ENCODE measurements around the gene SLC5A5. TPM values are rescaled to one million over a fixed set of nuclear protein-coding genes. Genes with fewer than 3 reads are reported as not detected.
A peak's percentile ranks its signal among the peaks of the same experiment; 100 is the strongest.

SLC5A5 gene
- total RNA-seq (1 to 10 TPM; 1.2 to 1.7 TPM), polyA plus RNA-seq (0.33 TPM)

GRCh38 chr19:17871878-17872250, at the start of gene SLC5A5:
Gene SLC5A5, plus strand, starts transcription at chr19:17871945. Its CDS starts 375 bp downstream, at chr19:17872320.
- no peaks in the 10 kb centered on the region for H3K9me3 Mint-ChIP-seq
- POLR2A ChIA-PET = interaction anchor here (2.8 kb wide), 1 partner anchor 12 kb away, joined by 15 read pairs; the partner anchor contains the start of gene RPL18A
- H3K27ac Mint-ChIP-seq = no peak within 1 kb of the TSS

GRCh38 chr19:17824339-17824738, 47.4 kb upstream of the SLC5A5 start:
- Mint-ChIP-seq H3K27me3 (peaks cover 0 to 2% of the 10 kb centered on the region in 2 donors), H3K4me3 (no peak overlapping the region), H3K36me3 (peaks cover 0 to 26% (median 4%) of the 10 kb centered on the region in 3 donors), H3K27ac (peak overlapping the region in 3 of 8 donors; percentile 13 to 70 (median 51)), H3K4me1 (peaks cover 0 to 4% (median 0%) of the 10 kb centered on the region in 3 donors), H3K9me3 (no peaks in the 10 kb centered on the region)
- ChIA-PET CTCF (no interaction called here), POLR2A (no interaction called here)
- H3K4me3 ChIP-seq (ENCODE audit: low read length) = no peak overlapping the region
- no peak overlapping the region for H3K27ac ChIP-seq (ENCODE audit: low read depth, low read length)
- H3K9me3 ChIP-seq (ENCODE audit: low read length) = no peaks in the 10 kb centered on the region
- no peaks in the 10 kb centered on the region for H3K4me1 ChIP-seq (ENCODE audit: insufficient read depth, low read length)
- peaks cover 2% of the 10 kb centered on the region for H3K36me3 ChIP-seq (ENCODE audit: insufficient read depth, low read length)
- no peak for DNase-seq
- no peaks in the 10 kb centered on the region for H3K27me3 ChIP-seq (ENCODE audit: insufficient read depth, low read length, poor library complexity, severe bottlenecking)

More at GRCh38 chr19:17871878-17872250, at the start of gene SLC5A5:
- no peaks in the 10 kb centered on the region for H3K36me3 ChIP-seq (ENCODE audit: insufficient read depth, low read length)
- no peak within 1 kb of the TSS for H3K27ac ChIP-seq (ENCODE audit: low read depth, low read length)
- peak in 1 of 5 donors; percentile 28 for DNase-seq
- H3K4me1 ChIP-seq (ENCODE audit: insufficient read depth, low read length) = peaks cover 19% of the 10 kb centered on the region
- no peaks in the 10 kb centered on the region for H3K9me3 ChIP-seq (ENCODE audit: low read length)
- Mint-ChIP-seq H3K36me3 (no peaks in the 10 kb centered on the region), H3K27me3 (peaks cover 0 to 3% of the 10 kb centered on the region in 2 donors), H3K4me3 (peak within 1 kb of the TSS; percentile 50 to 90 (median 73)), H3K4me1 (peaks cover 0 to 31% (median 6%) of the 10 kb centered on the region in 3 donors)
- no peaks in the 10 kb centered on the region for H3K27me3 ChIP-seq (ENCODE audit: insufficient read depth, low read length, poor library complexity, severe bottlenecking)
- CTCF ChIA-PET = interaction anchor here (1.1 to 4.2 kb wide), 2 partner anchors 12 to 61 kb away, joined by 5 to 21 read pairs; partner anchors contain the start of genes CCDC124 and RPL18A
- peak within 1 kb of the TSS; percentile 61 for H3K4me3 ChIP-seq (ENCODE audit: low read length)

- no peak for DNase-seq
- no peaks in the 10 kb centered on the region for H3K27me3 ChIP-seq (ENCODE audit: insufficient read depth, low read length, poor library complexity, severe bottlenecking)
- Mint-ChIP-seq H3K27me3 (peaks cover 0 to 2% of the 10 kb centered on the region in 2 donors), H3K27ac (no peak overlapping the region), H3K4me1 (peaks cover 0 to 4% (median 0%) of the 10 kb centered on the region in 3 donors), H3K9me3 (no peaks in the 10 kb centered on the region), H3K4me3 (no peak overlapping the region), H3K36me3 (peaks cover under 1 to 42% (median 4%) of the 10 kb centered on the region in 3 donors)
- peaks cover 19% of the 10 kb centered on the region for H3K36me3 ChIP-seq (ENCODE audit: insufficient read depth, low read length)
- POLR2A ChIA-PET = interaction anchor here (0.6 kb wide), 1 partner anchor 20 kb away, joined by 3 read pairs; no protein-coding TSS in a partner anchor
- no peaks in the 10 kb centered on the region for H3K4me1 ChIP-seq (ENCODE audit: insufficient read depth, low read length)
- H3K4me3 ChIP-seq (ENCODE audit: low read length) = no peak overlapping the region
- H3K9me3 ChIP-seq (ENCODE audit: low read length) = no peaks in the 10 kb centered on the region
- CTCF ChIA-PET = interaction anchor here (1.5 kb wide), 1 partner anchor 44 kb away, joined by 3 read pairs; no protein-coding TSS in a partner anchor
- H3K27ac ChIP-seq (ENCODE audit: low read depth, low read length) = no peak overlapping the region
Observed at GRCh38 chr19:17826508-17827056, 45.2 kb upstream of the SLC5A5 start.

- Mint-ChIP-seq H3K36me3 (peaks cover 4 to 71% (median 10%) of the 10 kb centered on the region in 3 donors), H3K4me3 (no peak overlapping the region), H3K27ac (peak overlapping the region in 2 of 8 donors; percentile 35 to 47), H3K9me3 (no peaks in the 10 kb centered on the region), H3K27me3 (no peaks in the 10 kb centered on the region), H3K4me1 (peaks cover 0 to 7% (median 0%) of the 10 kb centered on the region in 3 donors)
- no peaks in the 10 kb centered on the region for H3K9me3 ChIP-seq (ENCODE audit: low read length)
- no peaks in the 10 kb centered on the region for H3K4me1 ChIP-seq (ENCODE audit: insufficient read depth, low read length)
- H3K27ac ChIP-seq (ENCODE audit: low read depth, low read length) = no peak overlapping the region
- ChIA-PET POLR2A (no interaction called here), CTCF (no interaction called here)
- peaks cover 42% of the 10 kb centered on the region for H3K36me3 ChIP-seq (ENCODE audit: insufficient read depth, low read length)
- H3K27me3 ChIP-seq (ENCODE audit: insufficient read depth, low read length, poor library complexity, severe bottlenecking) = no peaks in the 10 kb centered on the region
- no peak overlapping the region for H3K4me3 ChIP-seq (ENCODE audit: low read length)
- no peak for DNase-seq
Observed at GRCh38 chr19:17829855-17830566, 41.7 kb upstream of the SLC5A5 start.

GRCh38 chr19:17830567-17831418, 41.0 kb upstream of the SLC5A5 start:
- Histone ChIP-seq H3K27ac (ENCODE audit: low read depth, low read length) (no peak overlapping the region), H3K36me3 (ENCODE audit: insufficient read depth, low read length) (peaks cover 50% of the 10 kb centered on the region), H3K27me3 (ENCODE audit: insufficient read depth, low read length, poor library complexity, severe bottlenecking) (no peaks in the 10 kb centered on the region), H3K9me3 (ENCODE audit: low read length) (no peaks in the 10 kb centered on the region), H3K4me1 (ENCODE audit: insufficient read depth, low read length) (no peaks in the 10 kb centered on the region), H3K4me3 (ENCODE audit: low read length) (no peak overlapping the region)
- peaks cover 10 to 74% (median 17%) of the 10 kb centered on the region in 3 donors for H3K36me3 Mint-ChIP-seq
- H3K27ac Mint-ChIP-seq = peak overlapping the region in 1 of 8 donors; percentile 47
- ChIA-PET CTCF (interaction anchor here (1.4 kb wide), 1 partner anchor 28 kb away, joined by 3 read pairs; no protein-coding TSS in a partner anchor), POLR2A (no interaction called here)
- H3K4me3 Mint-ChIP-seq = no peak overlapping the region
- DNase-seq = peak in 3 of 5 donors; percentile 20 to 35 (median 25)
- H3K4me1 Mint-ChIP-seq = peaks cover 0 to 13% (median 7%) of the 10 kb centered on the region in 3 donors
- H3K27me3 Mint-ChIP-seq = no peaks in the 10 kb centered on the region
- H3K9me3 Mint-ChIP-seq = peaks cover 0 to 2% (median 0%) of the 10 kb centered on the region in 5 donors

- Histone ChIP-seq H3K4me1 (ENCODE audit: insufficient read depth, low read length) (no peaks in the 10 kb centered on the region), H3K36me3 (ENCODE audit: insufficient read depth, low read length) (peaks cover 57% of the 10 kb centered on the region), H3K9me3 (ENCODE audit: low read length) (no peaks in the 10 kb centered on the region), H3K27ac (ENCODE audit: low read depth, low read length) (no peak overlapping the region), H3K4me3 (ENCODE audit: low read length) (no peak overlapping the region), H3K27me3 (ENCODE audit: insufficient read depth, low read length, poor library complexity, severe bottlenecking) (no peaks in the 10 kb centered on the region)
- POLR2A ChIA-PET = no interaction called here
- H3K4me1 Mint-ChIP-seq = peaks cover 1 to 14% (median 12%) of the 10 kb centered on the region in 3 donors
- H3K27me3 Mint-ChIP-seq = no peaks in the 10 kb centered on the region
- H3K36me3 Mint-ChIP-seq = peaks cover 10 to 79% (median 18%) of the 10 kb centered on the region in 3 donors
- H3K27ac Mint-ChIP-seq = peak overlapping the region in 1 of 8 donors; percentile 11
- H3K4me3 Mint-ChIP-seq = no peak overlapping the region
- CTCF ChIA-PET = interaction anchor here (1.4 kb wide), 1 partner anchor 29 kb away, joined by 3 read pairs; no protein-coding TSS in a partner anchor
- peaks cover 0 to 2% (median 0%) of the 10 kb centered on the region in 5 donors for H3K9me3 Mint-ChIP-seq
- no peak for DNase-seq
Observed at GRCh38 chr19:17831419-17831888, 40.3 kb upstream of the SLC5A5 start.

GRCh38 chr19:17832443-17833208, 39.1 kb upstream of the SLC5A5 start:
- Mint-ChIP-seq H3K9me3 (peaks cover 0 to 2% (median 0%) of the 10 kb centered on the region in 5 donors), H3K4me3 (no peak overlapping the region), H3K27me3 (no peaks in the 10 kb centered on the region), H3K27ac (peak overlapping the region in 2 of 8 donors; percentile 54 to 61), H3K4me1 (peaks cover 5 to 16% (median 15%) of the 10 kb centered on the region in 3 donors), H3K36me3 (peaks cover 10 to 81% (median 21%) of the 10 kb centered on the region in 3 donors)
- ChIA-PET CTCF (interaction anchor here (0.9 to 3.0 kb wide), 3 partner anchors 17 to 30 kb away, joined by 3 to 7 read pairs (median 4); partner anchors contain the start of gene RPL18A), POLR2A (interaction anchor here (0.6 kb wide), 1 partner anchor 1798 kb away, joined by 3 read pairs; no protein-coding TSS in a partner anchor)
- Histone ChIP-seq H3K4me1 (ENCODE audit: insufficient read depth, low read length) (no peaks in the 10 kb centered on the region), H3K27me3 (ENCODE audit: insufficient read depth, low read length, poor library complexity, severe bottlenecking) (no peaks in the 10 kb centered on the region), H3K9me3 (ENCODE audit: low read length) (no peaks in the 10 kb centered on the region), H3K4me3 (ENCODE audit: low read length) (no peak overlapping the region), H3K36me3 (ENCODE audit: insufficient read depth, low read length) (peaks cover 61% of the 10 kb centered on the region), H3K27ac (ENCODE audit: low read depth, low read length) (no peak overlapping the region)
- no peak for DNase-seq

All from CD8-positive, alpha-beta memory T cell (primary cell).